ENCODE results near the gene AGPS.
A peak's percentile ranks its signal among the peaks of the same experiment; 100 is the strongest.
"Not testable (repeated sequence)": the region's sequence is repeated elsewhere in the genome, so short reads cannot be mapped to it uniquely, and the experiment has no call there.

Gene AGPS

DNA sequence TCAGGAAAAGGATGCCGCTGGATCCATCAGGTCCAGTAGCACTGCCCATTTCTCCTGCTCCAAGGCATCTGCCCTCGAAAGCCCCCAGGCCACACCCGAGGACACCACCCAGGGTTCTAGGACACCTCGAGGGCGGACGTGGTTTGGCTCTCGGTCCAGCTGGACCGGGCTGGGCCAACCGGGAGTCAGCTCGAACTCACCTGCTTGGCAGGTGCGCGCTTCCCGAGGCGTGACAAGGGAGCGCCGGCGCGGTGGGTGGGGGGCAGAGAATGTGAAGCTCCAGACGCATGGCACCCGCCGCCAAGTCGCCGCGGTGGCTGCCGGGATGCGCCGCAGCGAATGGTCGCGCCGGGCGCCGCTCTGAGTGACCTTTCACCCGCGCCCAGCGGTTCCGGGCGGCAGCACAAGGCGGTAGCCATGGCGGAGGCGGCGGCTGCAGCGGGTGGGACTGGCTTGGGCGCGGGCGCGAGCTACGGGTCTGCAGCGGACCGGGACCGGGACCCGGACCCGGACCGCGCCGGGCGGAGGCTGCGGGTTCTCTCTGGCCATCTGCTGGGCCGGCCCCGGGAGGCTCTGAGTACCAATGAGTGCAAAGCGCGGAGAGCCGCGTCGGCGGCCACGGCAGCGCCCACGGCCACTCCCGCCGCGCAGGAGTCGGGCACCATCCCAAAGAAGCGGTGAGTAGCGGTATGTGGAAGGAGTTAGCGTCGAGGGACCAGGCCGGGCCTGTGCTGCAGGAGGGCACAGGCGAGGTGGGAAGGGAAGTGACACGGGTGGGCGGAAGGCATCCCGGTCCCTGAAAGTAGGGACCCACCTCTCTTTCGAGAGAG, at the start of gene AGPS:
AGPS (plus strand) TSS at position 401 of the 830 bp plus-strand sequence; CDS start at position 418, 17 bp downstream.
- H3K9me3 Mint-ChIP-seq = no peaks in the 10 kb centered on the region
- H3K4me3 Mint-ChIP-seq = peak within 1 kb of the TSS; percentile 94
- intact Hi-C loops (cut with micrococcal nuclease) = loop anchor here (5.0 to 10.0 kb wide), 2 partner anchors 138 to 160 kb away; a partner anchor contains a TSS
- peaks cover 27% of the 10 kb centered on the region for H3K36me3 Mint-ChIP-seq (ENCODE audit: low read depth)
- peaks cover 66% of the 10 kb centered on the region for H3K4me1 Mint-ChIP-seq (ENCODE audit: low read depth)
- H3K27me3 Mint-ChIP-seq = no peaks in the 10 kb centered on the region
- peak within 1 kb of the TSS; percentile 93 for H3K27ac Mint-ChIP-seq

DNA sequence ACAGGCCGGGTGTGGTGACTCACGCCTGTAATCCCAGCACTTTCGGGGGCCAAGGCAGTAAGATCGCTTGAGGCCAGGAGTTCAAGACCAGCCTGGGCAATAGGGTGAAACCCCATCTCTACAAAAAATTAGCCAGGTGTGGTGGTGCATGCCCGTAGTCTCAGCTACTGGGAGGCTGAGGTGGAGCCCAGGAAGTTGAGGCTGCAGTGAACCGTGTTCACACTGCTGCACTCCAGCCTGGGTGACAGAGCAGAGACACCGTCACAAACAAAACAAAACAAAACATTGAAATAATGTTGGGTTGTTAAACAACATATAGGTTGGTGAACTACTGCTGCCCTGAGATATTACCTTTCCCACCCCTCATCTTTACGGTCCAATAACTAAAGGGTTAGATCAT, 48.8 kb upstream of the AGPS start:
- Mint-ChIP-seq H3K36me3 (ENCODE audit: low read depth) (no peaks in the 10 kb centered on the region), H3K9me3 (no peaks in the 10 kb centered on the region), H3K27ac (no peak overlapping the region), H3K4me3 (no peak overlapping the region), H3K27me3 (no peaks in the 10 kb centered on the region), H3K4me1 (ENCODE audit: low read depth) (no peaks in the 10 kb centered on the region)
- intact Hi-C loops (cut with micrococcal nuclease) = no loop called here

DNA sequence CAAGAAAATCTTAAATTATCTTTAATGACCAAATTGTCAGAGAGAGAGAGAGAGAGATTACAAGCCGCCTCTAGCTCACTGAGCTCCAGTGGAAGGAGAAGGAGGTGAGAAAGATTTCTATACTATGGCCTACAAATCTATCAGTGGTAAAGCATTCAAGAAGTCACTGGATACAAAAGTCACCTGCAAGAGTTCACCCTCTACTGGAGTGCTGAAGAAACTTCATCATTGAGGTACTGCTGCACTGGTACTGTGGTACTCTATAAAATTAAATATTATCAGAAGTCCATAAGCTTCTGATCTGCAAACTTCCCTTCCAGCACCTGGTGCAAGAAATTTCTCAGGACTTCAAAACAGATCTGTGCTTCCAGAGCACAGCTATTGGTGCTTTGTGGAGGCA, 48.3 kb upstream of the AGPS start:
- H3K4me3 Mint-ChIP-seq = no peak overlapping the region
- H3K27me3 Mint-ChIP-seq = no peaks in the 10 kb centered on the region
- no peak overlapping the region for H3K27ac Mint-ChIP-seq
- no peaks in the 10 kb centered on the region for H3K9me3 Mint-ChIP-seq
- no peaks in the 10 kb centered on the region for H3K4me1 Mint-ChIP-seq (ENCODE audit: low read depth)
- intact Hi-C loops (cut with micrococcal nuclease) = no loop called here
- no peaks in the 10 kb centered on the region for H3K36me3 Mint-ChIP-seq (ENCODE audit: low read depth)

DNA sequence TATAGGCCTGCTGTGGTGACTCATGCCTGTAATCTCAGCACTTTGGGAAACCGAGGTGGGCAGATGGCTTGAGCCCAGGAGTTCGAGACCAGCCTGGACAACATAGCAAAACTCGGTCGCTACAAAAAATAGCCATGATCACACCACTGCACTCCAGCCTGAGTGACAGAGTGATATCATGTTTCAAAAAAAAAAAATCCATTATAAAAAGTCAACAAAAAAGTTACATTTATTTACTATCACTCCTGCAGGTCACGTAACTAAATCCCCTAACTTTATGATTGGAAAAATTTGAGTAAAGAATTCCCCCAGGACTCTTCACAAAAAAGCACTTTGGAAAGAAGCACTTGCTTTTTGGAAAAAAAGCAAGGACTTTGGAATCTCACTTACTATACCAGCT, 46.4 kb upstream of the AGPS start:
- intact Hi-C loops (cut with micrococcal nuclease) = no loop called here
- Mint-ChIP-seq H3K36me3 (ENCODE audit: low read depth) (no peaks in the 10 kb centered on the region), H3K4me1 (ENCODE audit: low read depth) (no peaks in the 10 kb centered on the region), H3K27ac (no peak overlapping the region), H3K27me3 (no peaks in the 10 kb centered on the region), H3K4me3 (no peak overlapping the region), H3K9me3 (no peaks in the 10 kb centered on the region)

DNA sequence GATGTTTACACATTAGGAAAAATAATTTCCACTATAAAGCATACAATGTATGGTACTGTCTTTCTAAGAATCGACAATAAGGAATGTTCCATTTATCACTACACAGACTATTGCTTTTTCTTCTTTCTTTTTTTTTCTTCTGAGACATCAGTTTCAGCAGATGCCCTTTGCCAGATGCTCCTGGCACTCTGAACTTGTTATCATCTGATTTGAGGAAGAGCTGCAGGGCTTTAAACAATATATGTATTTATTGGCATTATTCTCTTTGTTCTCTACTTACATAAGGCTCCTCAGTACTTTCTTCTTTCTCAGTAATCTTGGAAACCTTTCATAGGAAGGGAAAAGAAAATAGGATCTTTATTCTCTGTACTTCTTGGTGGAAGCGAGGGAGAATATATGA, 45.0 kb upstream of the AGPS start:
- Mint-ChIP-seq H3K27me3 (no peaks in the 10 kb centered on the region), H3K4me3 (no peak overlapping the region), H3K27ac (no peak overlapping the region), H3K4me1 (ENCODE audit: low read depth) (no peaks in the 10 kb centered on the region), H3K9me3 (no peaks in the 10 kb centered on the region), H3K36me3 (ENCODE audit: low read depth) (no peaks in the 10 kb centered on the region)
- intact Hi-C loops (cut with micrococcal nuclease) = no loop called here

DNA sequence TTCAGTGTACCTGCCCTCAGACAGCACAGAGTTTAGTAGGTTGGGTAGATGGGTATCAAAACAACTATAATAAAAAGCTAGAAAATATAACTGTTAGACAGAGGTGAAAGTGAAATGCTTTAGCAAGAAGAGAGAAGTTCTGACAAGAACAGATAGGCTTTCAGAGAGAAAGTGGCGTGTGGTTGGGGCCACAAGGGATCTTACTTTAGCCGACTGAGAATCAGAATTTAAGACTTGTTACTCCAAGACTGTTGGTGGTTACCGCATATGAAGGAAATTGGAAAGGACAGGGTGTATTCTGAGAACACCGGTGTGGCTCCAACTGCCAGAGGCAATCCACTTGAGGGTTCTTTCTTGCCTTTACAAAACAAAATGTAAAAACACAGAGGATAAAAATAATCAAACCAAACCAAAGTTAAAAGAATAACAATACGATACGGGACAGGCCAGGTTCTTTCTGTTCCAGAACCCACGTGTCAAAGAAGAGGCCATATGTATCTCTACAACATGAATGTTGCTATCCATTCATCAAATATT, 44.4 kb upstream of the AGPS start:
- no peaks in the 10 kb centered on the region for H3K4me1 Mint-ChIP-seq (ENCODE audit: low read depth)
- H3K27me3 Mint-ChIP-seq = no peaks in the 10 kb centered on the region
- H3K36me3 Mint-ChIP-seq (ENCODE audit: low read depth) = no peaks in the 10 kb centered on the region
- H3K27ac Mint-ChIP-seq = no peak overlapping the region
- no peak overlapping the region for H3K4me3 Mint-ChIP-seq
- no peaks in the 10 kb centered on the region for H3K9me3 Mint-ChIP-seq
- intact Hi-C loops (cut with micrococcal nuclease) = no loop called here

DNA sequence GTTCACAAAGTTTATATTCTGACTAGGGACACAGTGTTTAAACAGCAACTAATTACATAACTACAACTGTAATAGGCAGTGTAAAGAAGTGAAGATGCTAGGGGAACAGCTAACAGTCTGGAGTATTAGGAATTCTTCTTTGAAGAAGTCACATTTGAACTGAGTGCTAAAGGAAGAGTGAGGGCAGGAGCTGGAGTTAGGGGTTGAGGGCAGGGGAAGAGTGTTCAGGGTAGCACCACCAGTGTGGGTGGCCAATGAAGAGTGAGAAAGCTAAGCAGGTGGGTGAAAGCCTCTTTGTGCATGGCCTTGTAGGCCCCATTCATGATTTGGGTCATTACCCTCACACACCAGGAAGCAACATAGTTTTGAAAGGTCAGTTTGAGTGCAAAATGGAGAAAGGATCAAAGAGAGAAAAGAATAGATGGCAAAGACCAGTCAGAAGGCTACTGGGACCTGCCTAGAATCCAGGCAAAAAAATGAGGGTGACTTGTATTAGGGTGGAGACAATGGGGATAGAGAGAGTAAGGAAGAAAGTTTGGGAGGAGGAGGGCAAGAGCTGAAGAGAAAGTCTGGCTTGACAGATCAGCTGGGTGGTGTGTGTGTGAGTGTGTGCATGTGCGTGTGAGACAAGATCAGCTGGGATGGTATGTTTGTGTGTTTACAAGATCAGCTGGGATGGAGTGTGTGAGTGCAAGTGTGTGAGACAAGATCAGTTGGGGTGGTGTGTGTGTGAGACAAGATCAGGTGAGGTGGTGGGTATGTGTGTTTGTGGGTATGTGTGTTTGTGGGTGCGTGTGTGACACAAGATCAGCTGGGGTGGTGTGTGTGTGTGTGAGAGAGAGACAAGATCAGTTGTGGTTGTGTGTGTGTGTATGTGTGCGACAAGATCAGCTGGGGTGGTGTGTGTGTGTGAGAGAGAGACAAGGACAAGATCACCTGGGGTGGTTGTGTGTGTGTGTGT, 43.6 kb upstream of the AGPS start:
- no peak overlapping the region for H3K4me3 Mint-ChIP-seq
- intact Hi-C loops (cut with micrococcal nuclease) = no loop called here
- H3K36me3 Mint-ChIP-seq (ENCODE audit: low read depth) = no peaks in the 10 kb centered on the region
- no peaks in the 10 kb centered on the region for H3K9me3 Mint-ChIP-seq
- no peaks in the 10 kb centered on the region for H3K4me1 Mint-ChIP-seq (ENCODE audit: low read depth)
- H3K27me3 Mint-ChIP-seq = no peaks in the 10 kb centered on the region
- no peak overlapping the region for H3K27ac Mint-ChIP-seq

DNA sequence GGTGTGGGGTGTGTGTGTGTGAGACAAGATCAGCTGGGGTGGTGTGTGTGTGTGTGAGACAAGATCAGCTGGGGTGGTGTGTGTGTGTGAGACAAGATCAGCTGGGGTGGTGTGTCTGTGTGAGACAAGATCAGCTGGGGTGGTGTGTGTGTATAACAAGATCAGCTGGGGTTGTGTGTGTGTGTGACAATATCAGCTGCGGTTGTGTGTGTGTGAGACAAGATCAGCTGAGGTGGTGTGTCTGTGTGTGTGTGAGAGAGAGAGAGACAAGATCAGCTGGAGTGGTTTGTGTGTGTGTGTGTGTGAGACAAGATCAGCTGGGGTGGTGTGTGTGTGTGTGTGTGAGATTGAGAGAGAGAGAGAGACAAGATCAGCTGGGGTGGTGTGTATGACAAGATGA, 41.9 kb upstream of the AGPS start:
- intact Hi-C loops (cut with micrococcal nuclease); H3K4me3 Mint-ChIP-seq; H3K9me3 Mint-ChIP-seq; H3K27ac Mint-ChIP-seq; H3K27me3 Mint-ChIP-seq; H3K36me3 Mint-ChIP-seq (ENCODE audit: low read depth); H3K4me1 Mint-ChIP-seq (ENCODE audit: low read depth): not testable (repeated sequence)

DNA sequence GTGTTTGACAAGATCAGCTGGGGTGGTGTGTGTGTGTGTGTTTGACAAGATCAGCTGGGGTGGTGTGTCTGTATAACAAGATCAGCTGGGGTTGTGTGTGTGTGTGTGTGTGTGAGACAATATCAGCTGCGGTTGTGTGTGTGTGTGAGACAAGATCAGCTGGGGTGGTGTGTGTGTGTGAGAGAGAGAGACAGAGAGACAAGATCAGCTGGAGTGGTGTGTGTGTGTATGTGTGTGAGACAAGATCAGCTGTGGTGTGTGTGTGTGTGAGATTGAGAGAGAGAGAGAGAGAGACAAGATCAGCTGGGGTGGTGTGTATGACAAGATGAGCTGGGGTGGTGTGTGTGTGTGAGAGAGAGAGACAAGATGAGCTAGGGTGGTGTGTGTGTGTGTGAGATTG, 41.5 kb upstream of the AGPS start:
- H3K4me1 Mint-ChIP-seq (ENCODE audit: low read depth); H3K4me3 Mint-ChIP-seq; H3K9me3 Mint-ChIP-seq; H3K36me3 Mint-ChIP-seq (ENCODE audit: low read depth); intact Hi-C loops (cut with micrococcal nuclease); H3K27me3 Mint-ChIP-seq; H3K27ac Mint-ChIP-seq: not testable (repeated sequence)

DNA sequence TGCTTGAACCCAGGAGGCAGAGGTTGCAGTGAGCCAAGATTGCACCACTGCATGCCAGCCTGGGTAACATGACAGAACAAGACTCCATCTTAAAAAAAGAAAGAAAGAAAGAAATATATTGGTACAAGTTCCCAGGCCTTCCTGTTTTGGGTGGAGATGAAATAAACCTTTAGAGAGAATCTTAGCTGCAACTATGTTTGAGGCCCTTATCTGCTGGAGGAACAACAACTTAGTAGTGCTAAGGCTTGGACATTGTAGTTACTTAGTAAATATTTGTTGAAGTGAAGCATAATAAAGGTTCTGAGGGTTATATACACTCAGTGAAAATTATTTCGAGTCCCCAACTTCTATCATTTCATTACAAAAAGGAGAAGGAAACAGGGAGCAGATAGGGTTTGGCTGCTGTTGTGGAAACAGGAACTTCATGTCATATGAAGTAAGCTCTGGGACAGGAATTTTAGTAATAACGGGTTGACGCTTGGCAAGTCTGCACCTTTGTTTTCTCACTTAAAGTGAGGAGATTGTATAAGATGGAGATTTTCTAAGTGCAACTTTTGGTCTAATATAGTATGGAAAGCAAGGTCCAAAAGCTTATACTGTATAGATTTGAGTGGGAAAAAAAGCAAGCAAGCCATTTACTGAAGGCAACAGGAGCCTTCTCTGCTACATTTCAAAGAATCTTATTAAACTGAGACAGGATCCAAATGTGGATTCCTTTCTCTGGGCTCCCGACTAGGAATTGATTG, 40.0 kb upstream of the AGPS start:
- no peaks in the 10 kb centered on the region for H3K36me3 Mint-ChIP-seq (ENCODE audit: low read depth)
- H3K27ac Mint-ChIP-seq = no peak overlapping the region
- H3K4me1 Mint-ChIP-seq (ENCODE audit: low read depth) = no peaks in the 10 kb centered on the region
- H3K4me3 Mint-ChIP-seq = no peak overlapping the region
- H3K27me3 Mint-ChIP-seq = no peaks in the 10 kb centered on the region
- intact Hi-C loops (cut with micrococcal nuclease) = no loop called here
- H3K9me3 Mint-ChIP-seq = no peaks in the 10 kb centered on the region

DNA sequence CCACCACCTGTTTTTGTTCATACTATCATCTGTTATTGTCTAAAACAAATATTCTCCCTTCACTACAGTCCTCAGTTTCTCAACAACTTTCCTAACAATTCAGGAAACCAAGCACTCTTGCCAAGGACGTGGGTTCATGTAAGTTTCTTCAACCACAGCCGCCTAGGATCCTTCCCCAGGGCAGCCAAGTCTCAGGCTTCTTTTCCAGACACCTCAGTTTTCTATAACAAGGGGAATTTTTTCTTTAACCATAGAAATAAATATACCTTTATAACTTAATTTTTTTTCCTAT, 39.4 kb upstream of the AGPS start:
- Mint-ChIP-seq H3K27ac (no peak overlapping the region), H3K4me1 (ENCODE audit: low read depth) (no peaks in the 10 kb centered on the region), H3K36me3 (ENCODE audit: low read depth) (no peaks in the 10 kb centered on the region), H3K27me3 (no peaks in the 10 kb centered on the region), H3K9me3 (no peaks in the 10 kb centered on the region), H3K4me3 (no peak overlapping the region)
- intact Hi-C loops (cut with micrococcal nuclease) = no loop called here

DNA sequence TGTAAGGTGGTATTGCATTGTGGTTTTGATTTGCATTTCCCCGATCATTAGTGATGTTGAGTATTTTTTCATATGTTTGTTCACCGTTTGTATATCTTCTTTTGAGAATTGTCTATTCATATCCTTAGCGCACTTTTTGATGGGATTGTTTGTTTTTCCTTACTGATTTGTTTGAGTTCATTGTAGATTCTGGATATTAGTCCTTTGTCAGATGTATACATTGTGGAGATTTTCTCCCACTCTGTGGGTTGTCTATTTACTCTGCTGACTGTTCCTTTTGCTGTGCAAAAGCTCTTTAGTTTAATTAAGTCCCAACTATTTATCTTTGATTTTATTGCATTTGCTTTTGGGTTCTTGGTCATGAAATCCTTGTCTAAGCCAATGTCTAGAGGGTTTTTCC, 38.0 kb upstream of the AGPS start:
- intact Hi-C loops (cut with micrococcal nuclease); H3K9me3 Mint-ChIP-seq; H3K4me3 Mint-ChIP-seq; H3K27ac Mint-ChIP-seq; H3K27me3 Mint-ChIP-seq; H3K4me1 Mint-ChIP-seq (ENCODE audit: low read depth); H3K36me3 Mint-ChIP-seq (ENCODE audit: low read depth): not testable (repeated sequence)

DNA sequence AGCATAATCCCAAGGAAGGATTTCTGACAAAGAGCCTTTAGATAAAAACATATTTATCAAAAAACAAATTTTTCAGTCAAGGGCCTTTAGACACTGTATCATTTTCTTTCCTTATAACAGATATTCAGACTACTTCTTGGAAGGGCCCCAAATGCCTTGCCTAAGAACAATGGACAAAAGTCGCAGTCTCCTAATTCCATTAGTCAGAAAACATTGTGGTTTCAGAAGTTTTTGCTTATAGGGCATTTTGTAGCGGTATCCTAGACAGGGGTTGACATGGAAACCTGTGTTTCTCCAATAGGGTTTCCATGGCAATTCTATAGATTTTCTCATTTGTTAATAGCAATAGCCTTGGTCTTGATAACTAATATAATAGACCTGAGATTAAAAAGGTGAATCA, 36.7 kb upstream of the AGPS start:
- H3K4me1 Mint-ChIP-seq (ENCODE audit: low read depth) = peaks cover 5% of the 10 kb centered on the region
- H3K9me3 Mint-ChIP-seq = no peaks in the 10 kb centered on the region
- no peak overlapping the region for H3K4me3 Mint-ChIP-seq

More for the DNA sequence above, 36.7 kb upstream of the AGPS start:
- Mint-ChIP-seq H3K36me3 (ENCODE audit: low read depth) (no peaks in the 10 kb centered on the region), H3K27me3 (no peaks in the 10 kb centered on the region), H3K27ac (no peak overlapping the region)
- intact Hi-C loops (cut with micrococcal nuclease) = no loop called here
